EH (cell line): ENCODE results near the gene DELE1.
"Not testable (repeated sequence)": the region's sequence is repeated elsewhere in the genome, so short reads cannot be mapped to it uniquely, and the experiment has no call there.

Experiments used
- DNase-seq: peaks from one replicate; pipeline ENCODE4 v3.0.0-alpha.2; 2015; ENCODE audit warnings: low read depth

The DELE1 gene

DNA sequence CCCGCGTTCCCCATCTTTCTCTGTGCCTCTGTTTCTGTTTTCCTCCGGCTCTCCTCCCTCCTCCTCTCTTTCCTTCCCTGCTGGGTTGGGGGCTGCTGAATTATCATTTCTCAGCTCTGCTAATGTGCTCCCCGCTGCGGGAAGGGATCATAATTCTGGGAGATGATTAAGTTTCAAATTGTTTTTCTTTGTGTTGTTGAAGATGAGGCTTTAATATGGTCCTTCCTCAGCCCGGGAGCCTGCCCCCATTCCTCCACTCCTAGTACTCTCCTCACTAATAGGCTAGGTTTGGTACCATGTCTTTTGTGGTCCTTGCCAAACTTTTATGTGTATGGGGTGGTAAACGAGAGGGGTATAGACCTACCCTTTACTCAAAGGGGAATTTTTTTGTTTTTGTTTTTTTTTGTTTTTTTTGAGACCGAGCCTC, 39.8 kb upstream of the DELE1 start:
- no peak for DNase-seq

DNA sequence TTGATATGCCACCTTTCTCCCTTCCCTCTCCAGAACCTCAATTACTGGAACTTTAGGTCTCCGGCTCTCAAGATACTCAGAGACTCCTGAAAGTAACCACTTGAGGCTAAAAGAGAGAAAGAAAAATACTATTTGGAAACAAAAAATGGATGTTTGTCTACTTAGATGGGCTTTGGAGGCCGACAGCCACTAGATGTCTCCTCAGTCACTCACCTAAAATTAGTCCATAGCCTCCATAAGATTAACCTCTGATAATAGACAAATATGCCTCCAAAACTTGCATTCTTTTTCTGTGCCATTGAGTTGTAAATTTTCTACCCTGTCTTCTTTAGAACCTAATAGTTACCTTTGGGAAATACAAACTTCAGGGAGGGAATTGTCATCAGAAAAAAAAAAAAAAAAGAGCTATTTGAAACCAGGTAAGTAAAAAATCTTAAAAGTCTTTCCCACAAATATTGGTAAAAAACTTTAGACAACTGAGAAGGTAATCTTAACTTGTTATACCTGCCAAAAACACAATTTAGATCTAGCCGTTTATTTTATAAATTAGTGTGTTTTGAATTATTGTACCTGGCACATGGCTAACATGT, 34.3 kb upstream of the DELE1 start:
- DNase-seq, result peak; percentile 44

DNA sequence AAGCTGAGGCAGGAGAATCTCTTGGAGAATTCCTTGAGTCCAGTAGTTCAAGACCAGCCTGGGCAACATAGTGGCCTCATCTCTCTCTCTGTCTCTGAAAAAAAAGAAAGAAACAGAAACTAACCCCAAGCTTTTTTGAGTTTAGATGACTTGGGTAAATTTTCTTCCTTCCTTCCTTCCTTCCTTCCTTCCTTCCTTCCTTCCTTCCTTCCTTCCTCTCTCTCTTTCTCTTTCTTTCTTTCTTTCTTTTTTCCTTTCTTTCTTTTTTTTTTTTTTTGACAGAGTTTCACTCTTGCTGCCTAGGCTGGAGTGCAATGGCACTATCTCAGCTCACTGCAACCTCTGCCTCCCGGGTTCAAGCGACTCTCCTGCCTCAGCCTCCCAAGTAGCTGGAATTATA, 33.2 kb upstream of the DELE1 start:
- not testable (repeated sequence) for DNase-seq

- no peak for DNase-seq
These were observed 26.2 kb upstream of the DELE1 start for GRCh38 chr5:141897425-141897824.

GRCh38 chr5:141898448-141899049, 25.1 kb upstream of the DELE1 start:
- no peak for DNase-seq

DNA sequence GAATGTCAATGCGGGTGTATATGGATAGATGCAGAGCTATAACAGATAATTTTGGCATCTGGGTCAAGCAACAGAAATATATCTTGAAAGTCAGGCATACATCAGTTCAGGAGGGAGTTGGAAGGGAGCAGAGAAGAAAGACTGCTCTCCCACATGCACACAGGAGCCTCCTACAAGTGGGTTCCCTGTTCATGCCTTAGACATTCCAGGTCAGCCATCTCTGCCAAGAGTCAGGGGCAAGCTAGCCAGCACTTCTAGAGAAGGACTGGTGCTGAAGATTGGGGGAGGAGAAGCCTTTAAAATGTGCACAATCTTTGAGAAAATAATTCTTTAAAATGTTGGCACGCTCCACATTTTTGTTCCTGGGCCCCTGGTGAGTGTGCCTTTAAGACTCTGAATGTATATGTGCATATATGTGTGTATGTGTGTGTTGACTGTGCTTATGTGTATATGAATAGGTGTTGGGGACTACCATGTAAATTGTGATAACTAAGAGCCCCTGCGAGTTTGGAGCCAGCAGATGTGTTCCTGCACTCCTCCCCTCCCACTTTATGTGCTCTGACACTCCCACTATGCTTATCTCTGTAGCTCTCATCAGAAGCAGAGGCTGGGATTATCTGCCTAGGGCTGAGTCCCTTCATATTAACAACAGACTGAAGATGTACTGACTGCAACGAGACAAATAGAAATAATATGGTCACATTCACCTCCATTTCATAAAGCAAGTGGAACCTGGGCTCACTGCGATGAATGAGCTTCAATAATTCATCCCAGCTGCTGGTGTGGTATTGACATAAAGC, 21.5 kb upstream of the DELE1 start:
- no peak for DNase-seq

DNA sequence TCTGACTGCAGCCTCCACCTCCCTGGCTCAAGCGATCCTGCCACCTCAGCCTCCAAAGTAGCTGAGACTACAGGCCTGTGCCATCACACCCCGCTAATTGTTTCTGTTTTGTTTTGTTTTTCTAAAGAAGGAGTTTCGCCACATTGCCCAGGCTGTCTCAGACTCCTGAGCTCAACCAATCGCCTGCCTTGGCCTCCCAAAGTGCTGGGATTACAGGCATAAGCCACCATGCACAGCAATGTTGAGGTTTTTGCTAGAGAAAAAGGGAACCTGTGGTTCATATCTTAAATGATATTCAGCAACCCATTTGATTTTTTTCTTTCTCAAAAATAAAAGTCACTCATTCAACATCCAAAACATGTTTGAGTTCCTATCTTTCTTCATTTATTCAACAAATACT, 20.4 kb upstream of the DELE1 start:
- DNase-seq, result no peak

- DNase-seq, result no peak
These were observed 19.1 kb upstream of the DELE1 start for GRCh38 chr5:141904551-141904950.

GRCh38 chr5:141906517-141906916, 17.2 kb upstream of the DELE1 start:
- no peak for DNase-seq

- DNase-seq, result no peak
These were observed 16.7 kb upstream of the DELE1 start for GRCh38 chr5:141906972-141907371.

DNA sequence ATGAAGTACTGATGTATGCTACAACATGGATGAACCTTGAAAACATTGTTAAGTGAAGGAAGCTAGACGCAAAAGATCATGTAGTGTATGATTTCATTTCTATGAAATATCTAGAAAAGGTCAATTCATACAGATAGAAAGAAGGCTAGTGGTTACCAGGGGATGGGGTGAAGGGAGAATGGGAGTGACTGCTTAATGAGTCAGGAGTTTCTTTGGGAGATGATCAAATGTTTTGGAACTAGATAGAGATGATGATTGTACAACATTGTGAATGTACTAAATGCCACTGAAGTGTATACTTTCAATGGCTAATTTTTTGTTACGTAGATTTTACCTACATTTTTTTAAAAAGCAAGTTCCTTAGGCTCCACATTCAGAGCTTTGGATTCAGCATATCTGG, 14.9 kb upstream of the DELE1 start:
- DNase-seq, result peak; percentile 40

- DNase-seq, result no peak
These were observed 14.5 kb upstream of the DELE1 start for GRCh38 chr5:141909212-141909611.

- DNase-seq, result peak; percentile 84
These were observed 13.4 kb upstream of the DELE1 start for GRCh38 chr5:141910271-141910673.

DNA sequence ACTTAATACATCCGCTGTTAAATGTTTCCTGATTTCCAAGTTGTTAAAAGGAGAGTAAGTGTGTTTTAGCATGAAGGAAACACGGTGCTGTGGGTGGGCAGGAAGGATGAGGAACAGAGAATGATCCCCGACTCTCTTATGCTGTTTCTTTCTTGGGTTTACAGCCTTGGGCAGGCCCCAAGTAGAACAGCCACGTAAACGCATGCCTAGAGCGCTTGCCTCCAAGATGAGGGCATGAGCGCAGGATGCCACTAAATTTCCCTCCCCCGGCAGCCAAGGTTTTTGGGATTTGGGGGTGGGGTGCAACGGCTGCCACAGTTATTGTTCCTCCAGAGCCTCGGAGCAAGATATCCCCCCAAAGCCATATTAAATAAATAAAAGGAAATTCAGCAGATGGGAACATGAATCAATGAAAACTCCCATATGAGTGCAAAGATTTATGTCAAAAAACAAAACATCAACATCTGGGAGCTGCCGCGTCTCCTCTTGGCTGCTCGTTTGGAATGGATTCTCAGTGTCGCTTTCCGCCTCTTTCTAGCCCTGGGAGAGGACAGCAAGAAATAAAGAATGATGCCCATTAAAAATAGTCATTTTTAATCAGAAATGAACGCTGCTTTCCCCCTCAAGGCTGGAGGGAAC, 10.0 kb upstream of the DELE1 start:
- DNase-seq, result no peak

DNA sequence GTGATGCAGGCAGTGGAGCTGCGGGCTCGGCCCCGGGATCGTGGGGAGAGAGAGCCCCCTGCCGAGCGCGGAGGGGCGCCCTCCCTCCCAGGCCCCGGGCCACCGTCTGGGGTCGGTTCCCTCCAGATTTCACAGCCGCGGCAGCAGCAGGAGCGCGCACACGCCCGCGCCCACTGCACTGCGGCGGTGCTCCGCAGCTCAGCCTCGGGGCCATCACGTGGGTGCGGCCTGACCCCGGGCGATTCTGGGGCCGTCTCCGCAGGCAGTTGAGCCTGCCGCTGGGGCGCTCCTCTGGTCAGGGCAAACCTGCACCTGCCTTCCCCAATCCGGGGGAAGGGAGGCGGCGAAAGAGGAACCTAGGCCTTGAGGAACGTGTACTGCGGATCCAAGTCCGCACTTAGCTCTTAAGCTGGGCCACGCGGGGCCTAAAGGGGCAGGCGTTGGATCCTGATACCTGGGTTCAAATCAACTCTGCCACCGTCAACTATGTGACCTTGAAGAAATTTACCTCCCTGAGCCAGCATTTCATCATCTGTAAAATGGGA, 9.4 kb upstream of the DELE1 start:
- DNase-seq, result peak; percentile 16

GRCh38 chr5:141914797-141915196, 8.9 kb upstream of the DELE1 start:
- no peak for DNase-seq

- DNase-seq, result no peak
These were observed 7.8 kb upstream of the DELE1 start for GRCh38 chr5:141915881-141916336.

DNA sequence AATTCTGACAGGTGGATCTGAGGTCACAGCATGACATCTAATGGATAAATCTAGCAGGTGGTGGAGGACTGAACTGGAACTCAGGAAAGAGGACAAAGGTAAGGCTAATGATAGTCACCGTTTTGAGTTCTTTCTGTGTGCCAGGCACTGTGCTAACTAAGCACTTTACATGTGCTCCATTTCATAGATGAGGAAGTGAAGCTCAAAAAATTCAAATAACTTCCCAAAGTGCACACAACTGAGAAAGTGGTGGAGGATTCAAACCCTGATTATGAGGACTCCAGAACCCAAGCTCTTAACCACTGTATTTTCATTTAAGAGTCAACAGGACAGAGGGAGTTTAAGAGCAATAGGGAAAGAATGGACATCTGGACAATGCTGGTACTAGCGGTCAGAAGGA, 7.1 kb upstream of the DELE1 start:
- DNase-seq, result no peak

- DNase-seq, result no peak
These were observed 5.9 kb upstream of the DELE1 start for GRCh38 chr5:141917760-141918159.

DNA sequence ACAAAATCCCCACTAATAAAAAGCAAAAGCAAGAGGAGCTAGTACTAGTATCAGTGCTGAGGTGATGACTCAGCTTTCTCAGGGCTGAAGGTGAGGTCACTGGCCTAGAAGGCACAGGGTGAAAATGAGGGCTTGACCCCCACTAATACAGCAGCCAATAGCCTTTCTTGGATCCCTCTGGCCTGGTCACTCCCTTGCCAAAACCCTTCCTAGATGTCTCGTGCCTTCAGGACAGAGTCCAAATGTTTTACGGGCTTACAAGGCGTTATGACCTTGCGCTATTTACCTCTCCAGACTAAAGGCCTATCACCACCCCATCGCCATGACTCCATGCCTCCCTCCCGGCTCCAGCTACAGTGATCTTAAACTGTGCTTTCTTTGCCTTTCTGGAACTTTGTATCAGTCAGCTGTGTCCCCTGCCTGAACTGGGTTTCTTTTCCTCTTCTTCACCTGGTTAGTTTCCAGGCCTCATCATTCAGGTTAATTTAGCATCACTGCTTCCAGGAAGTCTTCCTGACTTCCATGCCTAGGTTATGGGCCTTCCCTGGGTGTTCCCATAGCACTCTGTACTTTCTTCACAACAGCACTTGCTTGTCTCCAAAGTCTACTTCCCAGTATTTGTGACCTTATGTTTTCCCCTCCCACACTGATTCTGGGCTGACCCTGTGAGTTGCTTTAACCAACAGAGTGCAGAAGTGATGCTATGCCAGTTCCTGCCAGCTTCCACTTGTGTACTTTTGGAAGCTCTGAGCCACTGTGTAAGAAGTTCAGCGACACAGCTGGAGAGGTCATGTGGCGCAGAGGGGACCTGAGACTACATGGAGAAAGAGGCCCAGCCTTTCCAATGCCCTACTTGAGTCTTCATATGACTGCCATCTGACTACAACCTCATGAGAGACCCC, 4.2 kb upstream of the DELE1 start:
- DNase-seq, result no peak

DNA sequence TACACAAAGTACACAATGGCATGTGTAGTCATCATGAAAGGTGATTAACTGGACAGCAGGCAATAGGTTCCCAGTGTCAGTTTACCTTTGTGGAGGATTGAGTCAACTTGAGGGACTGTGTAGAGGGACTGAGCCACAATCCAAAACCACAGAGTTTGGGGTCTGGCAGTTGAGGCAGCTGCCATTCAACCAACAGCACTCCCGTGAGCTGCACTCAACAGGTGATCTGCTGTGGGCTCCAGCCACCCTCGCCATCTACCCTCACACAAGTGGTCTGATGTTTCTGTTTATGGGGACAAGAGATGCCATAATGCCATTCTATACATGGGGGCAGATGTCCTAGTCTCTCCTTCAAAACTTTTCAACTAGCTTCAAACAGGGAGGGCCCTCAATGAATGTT, 2.9 kb upstream of the DELE1 start:
- DNase-seq, result no peak
